Measurements from ENCODE around the gene SNRNP27. TPM values are rescaled to one million over a fixed set of nuclear protein-coding genes. Genes with fewer than 3 reads are reported as not detected.
"Not testable (repeated sequence)": the region's sequence is repeated elsewhere in the genome, so short reads cannot be mapped to it uniquely, and the experiment has no call there.

Gene SNRNP27
- total RNA-seq, 1 donor from 2014 or later = 45.6 TPM

DNA sequence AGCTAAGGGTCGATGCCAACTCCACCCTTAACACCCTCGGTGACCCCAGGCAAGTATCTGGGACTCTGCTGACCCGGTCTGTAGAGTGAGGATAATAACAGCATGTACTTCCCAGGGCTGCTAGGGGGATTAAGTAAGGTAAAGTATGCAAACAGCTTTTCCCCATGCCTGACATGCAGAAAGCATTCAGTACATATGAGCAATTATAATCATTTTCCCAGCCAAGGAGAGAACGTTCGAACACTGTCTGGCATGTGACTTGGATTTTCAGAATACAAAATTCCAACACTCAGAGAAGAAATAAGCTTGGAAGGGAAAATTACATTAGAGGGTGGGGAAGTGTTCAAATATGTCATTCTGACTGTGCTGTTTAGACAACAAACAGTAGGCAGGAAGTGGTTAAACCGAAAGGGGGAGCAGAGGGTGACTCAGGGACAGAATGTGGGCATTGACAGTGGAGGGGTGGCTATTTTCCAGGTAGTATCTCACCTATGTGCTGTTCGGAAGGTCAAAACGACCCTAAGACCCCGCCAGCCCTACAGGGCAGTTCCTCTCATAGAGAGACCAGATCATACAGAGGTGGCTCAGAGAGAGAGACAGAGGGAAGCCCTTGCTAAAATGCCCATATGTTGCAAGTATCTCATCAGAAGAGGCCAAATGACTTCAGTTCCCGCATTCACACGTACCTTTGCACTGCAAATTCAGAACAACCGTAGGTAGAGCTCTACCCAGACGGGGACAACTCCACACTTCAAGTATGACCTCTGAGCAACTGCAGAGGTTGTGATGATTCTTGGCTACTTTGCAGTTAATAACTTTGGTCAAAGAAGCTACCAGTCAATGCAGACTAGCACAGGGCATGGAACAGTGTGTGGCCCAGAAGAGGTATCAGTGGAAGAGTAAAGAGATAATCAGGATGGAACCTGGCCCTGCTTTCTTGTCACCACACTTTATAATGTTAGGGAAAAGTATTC is 52.9 kb downstream of the SNRNP27 start:
- Mint-ChIP-seq H3K4me1 (no peaks in the 10 kb centered on the region), H3K9me3 (no peaks in the 10 kb centered on the region), H3K36me3 (peaks cover 3% of the 10 kb centered on the region), H3K4me3 (no peak overlapping the region), H3K27ac (no peak overlapping the region), H3K27me3 (ENCODE audit: low read depth) (no peaks in the 10 kb centered on the region)
- no peak for DNase-seq (ENCODE audit: low spot score in 2 of 2, unreplicated experiment in 2 of 2)
- TF ChIP-seq, protein P1, sequence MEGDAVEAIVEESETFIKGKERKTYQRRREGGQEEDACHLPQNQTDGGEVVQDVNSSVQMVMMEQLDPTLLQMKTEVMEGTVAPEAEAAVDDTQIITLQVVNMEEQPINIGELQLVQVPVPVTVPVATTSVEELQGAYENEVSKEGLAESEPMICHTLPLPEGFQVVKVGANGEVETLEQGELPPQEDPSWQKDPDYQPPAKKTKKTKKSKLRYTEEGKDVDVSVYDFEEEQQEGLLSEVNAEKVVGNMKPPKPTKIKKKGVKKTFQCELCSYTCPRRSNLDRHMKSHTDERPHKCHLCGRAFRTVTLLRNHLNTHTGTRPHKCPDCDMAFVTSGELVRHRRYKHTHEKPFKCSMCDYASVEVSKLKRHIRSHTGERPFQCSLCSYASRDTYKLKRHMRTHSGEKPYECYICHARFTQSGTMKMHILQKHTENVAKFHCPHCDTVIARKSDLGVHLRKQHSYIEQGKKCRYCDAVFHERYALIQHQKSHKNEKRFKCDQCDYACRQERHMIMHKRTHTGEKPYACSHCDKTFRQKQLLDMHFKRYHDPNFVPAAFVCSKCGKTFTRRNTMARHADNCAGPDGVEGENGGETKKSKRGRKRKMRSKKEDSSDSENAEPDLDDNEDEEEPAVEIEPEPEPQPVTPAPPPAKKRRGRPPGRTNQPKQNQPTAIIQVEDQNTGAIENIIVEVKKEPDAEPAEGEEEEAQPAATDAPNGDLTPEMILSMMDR (IDR thresholded peaks at IDR 0.05; ENCODE audit: unreplicated experiment) = no peak

DNA sequence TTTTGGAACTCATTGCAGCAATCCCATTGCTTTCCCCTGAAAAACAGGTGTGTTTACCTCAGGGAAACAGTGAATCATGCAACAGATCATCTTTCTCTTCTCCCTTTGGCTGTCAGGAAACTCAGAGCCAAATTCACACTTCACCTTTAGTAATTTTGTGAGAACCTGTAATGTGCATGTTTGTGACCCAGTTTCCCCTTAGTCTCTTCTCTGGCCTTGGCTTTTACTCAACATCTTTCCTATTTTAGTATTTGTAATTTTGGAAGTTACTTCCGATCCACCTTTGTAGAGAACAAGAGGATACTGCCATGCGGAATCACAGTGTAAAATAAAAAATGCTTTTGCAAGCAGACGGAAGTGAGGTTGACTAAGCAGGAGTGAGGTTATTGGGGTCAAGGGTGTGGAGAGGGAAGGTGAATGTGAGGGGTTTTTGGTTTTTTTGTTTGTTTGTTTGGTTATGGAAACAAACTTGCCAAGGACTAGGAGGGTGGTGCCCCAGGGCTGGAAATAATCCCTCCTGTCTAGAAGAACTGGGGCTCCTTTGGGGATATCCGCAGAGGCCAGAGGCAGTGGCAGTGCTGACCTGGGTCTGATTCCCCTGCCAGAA is 53.7 kb downstream of the SNRNP27 start:
- H3K36me3 Mint-ChIP-seq = peaks cover 3% of the 10 kb centered on the region
- no peaks in the 10 kb centered on the region for H3K4me1 Mint-ChIP-seq
- TF ChIP-seq, protein P1 (IDR thresholded peaks at IDR 0.05; ENCODE audit: unreplicated experiment) = no peak
- H3K27ac Mint-ChIP-seq = no peak overlapping the region
- no peaks in the 10 kb centered on the region for H3K27me3 Mint-ChIP-seq (ENCODE audit: low read depth)
- H3K4me3 Mint-ChIP-seq = no peak overlapping the region
- no peaks in the 10 kb centered on the region for H3K9me3 Mint-ChIP-seq
- no peak for DNase-seq (ENCODE audit: low spot score in 2 of 2, unreplicated experiment in 2 of 2)

DNA sequence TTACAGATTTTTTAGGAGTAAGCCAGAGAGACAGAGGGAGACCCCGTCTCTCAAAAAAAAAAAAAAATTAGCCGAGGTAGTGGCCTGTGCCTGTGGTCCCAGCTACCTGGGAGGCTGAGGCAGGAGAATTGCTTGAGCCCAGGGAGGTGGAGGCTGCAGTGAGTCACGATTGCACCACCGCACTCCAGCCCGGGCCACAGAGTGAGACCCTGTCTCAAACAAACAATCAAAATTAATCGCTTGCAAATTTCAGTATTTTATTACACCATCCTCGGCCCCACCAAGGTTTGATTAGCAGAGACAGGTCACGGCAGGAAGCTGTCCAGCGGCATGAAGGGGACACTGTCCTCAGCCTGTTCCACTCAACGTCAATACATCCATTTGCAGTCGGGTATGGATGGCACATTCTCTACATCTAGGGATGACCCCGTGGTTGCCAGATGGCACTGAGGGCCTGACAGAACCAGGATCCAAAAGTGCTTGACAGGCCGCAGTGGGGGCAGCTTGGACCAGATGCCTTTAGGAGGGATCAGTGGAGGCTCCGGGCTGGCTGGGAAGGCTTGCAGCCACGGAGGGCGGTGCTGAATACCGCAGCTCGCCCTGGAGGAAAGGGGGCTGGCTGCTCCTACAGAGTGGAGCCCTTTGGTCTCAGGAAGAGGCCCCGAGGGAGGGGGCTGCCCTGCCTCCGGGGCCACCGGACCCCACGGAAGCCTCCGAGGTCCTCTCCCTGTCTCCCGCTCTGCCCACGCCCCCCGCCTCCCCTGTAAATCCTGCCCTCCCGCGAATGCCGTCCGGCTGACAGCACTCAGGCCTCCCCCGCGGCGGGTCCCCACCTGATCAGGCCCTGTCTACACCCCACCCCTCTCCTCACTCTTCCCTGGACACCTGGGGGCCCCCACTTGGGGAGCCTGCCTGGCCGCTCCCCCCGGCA is 54.5 kb downstream of the SNRNP27 start:
- peak in 1 of 2 experiments; percentile 36 for DNase-seq (ENCODE audit: low spot score in 2 of 2, unreplicated experiment in 2 of 2)
- TF ChIP-seq, protein P1 (IDR thresholded peaks at IDR 0.05; ENCODE audit: unreplicated experiment) = no peak

DNA sequence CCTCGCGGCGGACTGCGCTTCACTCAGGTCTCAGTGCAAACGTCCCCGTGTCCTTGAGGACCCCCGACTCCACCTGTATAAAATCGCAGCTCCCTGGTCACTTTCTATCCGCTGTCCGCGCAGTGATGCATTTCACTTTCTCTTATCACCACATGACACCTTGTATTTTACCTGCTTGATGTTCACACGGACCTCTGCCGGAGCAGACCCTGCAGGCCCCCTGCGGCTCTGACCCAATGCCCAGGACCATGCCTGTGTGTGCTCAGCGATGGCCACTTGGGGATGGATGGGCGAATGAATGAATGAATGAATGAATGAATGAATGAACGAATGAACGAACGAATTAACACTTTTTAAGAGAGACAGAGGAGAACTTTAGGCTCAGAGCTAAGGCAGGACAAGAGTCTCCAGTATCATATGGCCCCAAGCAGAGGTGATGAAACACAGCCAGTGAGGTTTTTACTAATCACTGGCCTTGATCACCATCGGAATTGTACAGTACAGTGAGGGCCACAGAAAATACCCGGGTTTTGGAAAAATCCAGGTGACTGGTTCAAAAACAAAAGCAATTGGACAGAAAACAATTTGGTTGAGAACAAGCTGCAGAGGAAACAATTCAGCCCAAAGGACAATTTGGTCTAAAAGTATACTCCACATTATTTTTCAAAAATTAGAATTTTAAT is 55.3 kb downstream of the SNRNP27 start:
- DNase-seq (ENCODE audit: low spot score in 2 of 2, unreplicated experiment in 2 of 2) = no peak
- Mint-ChIP-seq H3K27ac (no peak overlapping the region), H3K9me3 (no peaks in the 10 kb centered on the region), H3K36me3 (no peaks in the 10 kb centered on the region), H3K27me3 (ENCODE audit: low read depth) (no peaks in the 10 kb centered on the region), H3K4me1 (no peaks in the 10 kb centered on the region), H3K4me3 (no peak overlapping the region)
- TF ChIP-seq, protein P1 (IDR thresholded peaks at IDR 0.05; ENCODE audit: unreplicated experiment) = no peak

More for the DNA sequence above, 54.5 kb downstream of the SNRNP27 start:
- Mint-ChIP-seq H3K36me3 (peaks cover under 1% of the 10 kb centered on the region), H3K27me3 (ENCODE audit: low read depth) (no peaks in the 10 kb centered on the region), H3K4me1 (no peaks in the 10 kb centered on the region), H3K27ac (no peak overlapping the region), H3K4me3 (no peak overlapping the region), H3K9me3 (no peaks in the 10 kb centered on the region)

DNA sequence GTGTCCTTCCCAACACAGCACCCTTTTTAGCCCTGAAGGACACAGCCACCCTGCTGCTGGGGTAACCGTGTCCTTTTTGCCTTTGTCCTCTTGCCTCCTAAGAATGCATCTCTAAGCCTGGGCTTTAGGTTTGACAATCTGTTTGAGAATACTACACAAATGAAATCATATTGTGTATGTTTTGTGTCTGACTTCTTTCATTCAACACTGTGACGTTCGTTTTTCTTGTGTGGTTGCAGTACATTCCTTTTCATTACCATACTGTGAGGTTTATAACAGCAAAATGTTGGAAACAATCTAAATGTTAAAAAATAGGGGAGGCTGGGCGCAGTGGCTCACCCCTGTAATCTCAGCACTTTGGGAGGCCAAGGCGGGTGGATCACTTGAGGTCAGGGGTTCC is 56.5 kb downstream of the SNRNP27 start:
- TF ChIP-seq, protein P1 (IDR thresholded peaks at IDR 0.05; ENCODE audit: unreplicated experiment) = no peak
- H3K4me3 Mint-ChIP-seq = no peak overlapping the region
- no peaks in the 10 kb centered on the region for H3K36me3 Mint-ChIP-seq
- no peak for DNase-seq (ENCODE audit: low spot score in 2 of 2, unreplicated experiment in 2 of 2)
- no peaks in the 10 kb centered on the region for H3K4me1 Mint-ChIP-seq
- H3K9me3 Mint-ChIP-seq = no peaks in the 10 kb centered on the region
- peaks cover under 1% of the 10 kb centered on the region for H3K27me3 Mint-ChIP-seq (ENCODE audit: low read depth)
- no peak overlapping the region for H3K27ac Mint-ChIP-seq

DNA sequence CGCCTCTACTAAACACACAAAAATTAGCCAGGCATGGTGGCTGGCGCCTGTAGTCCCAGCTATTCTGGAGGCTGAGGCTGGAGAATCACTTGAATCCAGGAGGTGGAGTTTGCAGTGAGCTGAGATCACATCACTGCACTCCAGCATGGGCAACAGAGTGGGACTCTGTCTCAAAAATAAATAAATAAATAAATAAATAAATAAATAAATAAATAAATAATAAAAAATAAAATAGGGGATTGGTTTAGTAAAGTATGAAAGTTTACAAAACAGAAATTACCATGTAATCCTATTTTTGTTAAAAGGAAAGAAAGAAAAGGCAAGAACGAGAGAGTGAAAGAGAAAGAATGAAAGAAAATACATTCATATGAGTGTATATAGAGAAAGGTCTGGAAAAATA is 56.9 kb downstream of the SNRNP27 start:
- H3K9me3 Mint-ChIP-seq; H3K27me3 Mint-ChIP-seq (ENCODE audit: low read depth); H3K36me3 Mint-ChIP-seq; DNase-seq (ENCODE audit: low spot score in 2 of 2, unreplicated experiment in 2 of 2); H3K4me3 Mint-ChIP-seq; H3K4me1 Mint-ChIP-seq; H3K27ac Mint-ChIP-seq: not testable (repeated sequence)
